CD4-positive, alpha-beta T cell (primary cell): ENCODE results near the gene TRIM69. TPM values are rescaled to one million over a fixed set of nuclear protein-coding genes. Genes with fewer than 3 reads are reported as not detected.

Source experiments
- ATAC-seq: fragments of 200-7000 bp; cut with Tn5 transposase; one replicate; pipeline ENCODE4 v1.10.0; 2022; ENCODE audit warnings: mild to moderate bottlenecking; ENCODE audit not compliant: poor library complexity
- CTCF ChIA-PET: fragments of 350-600 bp; sonication (Branson Sonifier 250); formaldehyde crosslinking; loops from one replicate; lab custom pipeline; 2021; ENCODE audit warnings: antibody characterized with exemption, inconsistent platforms; lab: Charles Lee
- POLR2A ChIA-PET: fragments of 350-600 bp; sonication (Branson Sonifier 250); formaldehyde crosslinking; loops from one replicate; lab custom pipeline; 2021; ENCODE audit warnings: antibody characterized with exemption, inconsistent platforms; lab: Charles Lee
- DNase-seq, 14 experiments: peaks; one replicate each; pipeline ENCODE4 v3.0.0-alpha.2; 2013 to 2020; ENCODE audit warnings: mixed read lengths in 2 of 14
- H3K27ac ChIP-seq, 2 donors: one replicate each; pipeline versions ENCODE4 v1.5.1 to v1.7.0; 2013; ENCODE audit warnings: low read length in 2 of 2, low read depth in 1 of 2, mild to moderate bottlenecking in 1 of 2
- H3K27me3 ChIP-seq, 2 experiments: 1 replicate in 1 of 2; 2 replicates in 1 of 2; pipeline versions ENCODE4 v1.6.1 to v1.7.0; 2013; ENCODE audit warnings: low read length in 2 of 2, control low read depth in 1 of 2, mild to moderate bottlenecking in 1 of 2, moderate library complexity in 1 of 2; ENCODE audit not compliant: insufficient read depth in 2 of 2, control insufficient read depth in 1 of 2
- H3K36me3 ChIP-seq: one replicate; pipeline ENCODE4 v1.6.1; 2013; ENCODE audit warnings: low read length, control low read depth; ENCODE audit not compliant: insufficient read depth
- H3K4me1 ChIP-seq: one replicate; pipeline ENCODE4 v1.6.1; 2013; ENCODE audit warnings: low read length, control low read depth; ENCODE audit not compliant: insufficient read depth
- H3K4me3 ChIP-seq: one replicate; pipeline ENCODE4 v1.5.1; 2013; ENCODE audit warnings: mild to moderate bottlenecking, low read length, moderate library complexity
- H3K9me3 ChIP-seq, 2 experiments: 1 replicate in 1 of 2; 2 replicates in 1 of 2; pipeline versions ENCODE4 v1.6.1 to v1.7.0; 2013; ENCODE audit warnings: low read length in 2 of 2, mild to moderate bottlenecking in 2 of 2, control low read depth in 1 of 2, moderate library complexity in 1 of 2; ENCODE audit not compliant: control insufficient read depth in 1 of 2, insufficient read depth in 1 of 2
- H3K27ac Mint-ChIP-seq: one replicate; pipeline ENCODE4 v1.8.0; 2020; ENCODE audit warnings: mixed read lengths
- H3K27me3 Mint-ChIP-seq: one replicate; pipeline ENCODE4 v1.8.0; 2021; ENCODE audit warnings: mixed read lengths
- H3K36me3 Mint-ChIP-seq: one replicate; pipeline ENCODE4 v1.8.0; 2021; ENCODE audit warnings: low read depth, mixed read lengths
- H3K4me1 Mint-ChIP-seq: one replicate; pipeline ENCODE4 v1.8.0; 2021; ENCODE audit warnings: low read depth, mixed read lengths
- H3K4me3 Mint-ChIP-seq: one replicate; pipeline ENCODE4 v1.8.0; 2020; ENCODE audit warnings: mild to moderate bottlenecking, mixed read lengths
- H3K9me3 Mint-ChIP-seq: one replicate; pipeline ENCODE4 v1.8.0; 2020; ENCODE audit warnings: mixed read lengths
- intact Hi-C, 2 experiments: fragments of 100-400 bp; cut with DNase I in 1 of 2; cut with micrococcal nuclease in 1 of 2; formaldehyde crosslinking; loops; one replicate each; pipeline versions ENCODE4 v1.15.1 to v1.9.0; 2023 to 2025; cut with DNase I, micrococcal nuclease
- total RNA-seq, 174 experiments: library from RNA in 2 of 174; stranded (reverse) in 2 of 174; gene quantifications; one replicate each; pipeline ENCODE4 v1.2.3 and lab custom pipeline; 2021 to 2026
- TF ChIP-seq, protein P1 (sequence below): fragments of 200-600 bp; IDR thresholded peaks from one replicate; pipeline ENCODE4 v1.8.0; 2022; ENCODE audit warnings: antibody characterized with exemption, mild to moderate bottlenecking

TRIM69 gene
- total RNA-seq, 2 experiments from 2014 or later = 6.2 to 9.8 TPM

DNA sequence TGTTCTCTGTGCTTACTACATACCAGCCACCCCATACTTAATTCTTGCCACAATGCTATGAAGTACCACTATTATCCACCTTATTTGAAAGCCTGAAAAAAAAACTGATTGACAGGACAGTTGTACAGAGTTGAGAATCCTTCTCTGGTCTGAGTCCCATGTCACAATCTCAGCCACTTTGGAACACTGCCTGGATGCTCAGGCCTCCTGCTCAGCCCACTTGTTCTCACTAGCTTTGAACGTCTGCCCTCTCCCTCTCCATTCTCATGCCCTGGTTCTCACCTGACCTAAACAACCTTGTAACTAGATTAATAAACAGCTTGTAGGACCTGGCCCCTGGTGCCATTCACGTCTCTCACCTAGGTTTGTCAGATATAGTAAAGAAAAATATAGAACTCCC, 53.9 kb downstream of the TRIM69 start:
- Mint-ChIP-seq H3K27ac (no peak overlapping the region), H3K36me3 (no peaks in the 10 kb centered on the region), H3K9me3 (no peaks in the 10 kb centered on the region), H3K27me3 (no peaks in the 10 kb centered on the region), H3K4me3 (no peak overlapping the region), H3K4me1 (no peaks in the 10 kb centered on the region)
- POLR2A ChIA-PET = interaction anchor here (1.6 kb wide), 1 partner anchor 127 kb away, joined by 5 read pairs; the partner anchor contains the start of gene SPG11
- ATAC-seq (no peak), DNase-seq (no peak)
- peaks cover 2% of the 10 kb centered on the region for H3K4me1 ChIP-seq
- no peaks in the 10 kb centered on the region for H3K36me3 ChIP-seq
- no peak overlapping the region for H3K4me3 ChIP-seq
- CTCF ChIA-PET = interaction anchor here (1.6 kb wide), 1 partner anchor 212 kb away, joined by 4 read pairs; no protein-coding TSS in a partner anchor
- intact Hi-C loops = no loop called here
- H3K9me3 ChIP-seq = no peaks in the 10 kb centered on the region
- H3K27ac ChIP-seq = no peak overlapping the region
- no peaks in the 10 kb centered on the region for H3K27me3 ChIP-seq
- TF ChIP-seq, protein P1, sequence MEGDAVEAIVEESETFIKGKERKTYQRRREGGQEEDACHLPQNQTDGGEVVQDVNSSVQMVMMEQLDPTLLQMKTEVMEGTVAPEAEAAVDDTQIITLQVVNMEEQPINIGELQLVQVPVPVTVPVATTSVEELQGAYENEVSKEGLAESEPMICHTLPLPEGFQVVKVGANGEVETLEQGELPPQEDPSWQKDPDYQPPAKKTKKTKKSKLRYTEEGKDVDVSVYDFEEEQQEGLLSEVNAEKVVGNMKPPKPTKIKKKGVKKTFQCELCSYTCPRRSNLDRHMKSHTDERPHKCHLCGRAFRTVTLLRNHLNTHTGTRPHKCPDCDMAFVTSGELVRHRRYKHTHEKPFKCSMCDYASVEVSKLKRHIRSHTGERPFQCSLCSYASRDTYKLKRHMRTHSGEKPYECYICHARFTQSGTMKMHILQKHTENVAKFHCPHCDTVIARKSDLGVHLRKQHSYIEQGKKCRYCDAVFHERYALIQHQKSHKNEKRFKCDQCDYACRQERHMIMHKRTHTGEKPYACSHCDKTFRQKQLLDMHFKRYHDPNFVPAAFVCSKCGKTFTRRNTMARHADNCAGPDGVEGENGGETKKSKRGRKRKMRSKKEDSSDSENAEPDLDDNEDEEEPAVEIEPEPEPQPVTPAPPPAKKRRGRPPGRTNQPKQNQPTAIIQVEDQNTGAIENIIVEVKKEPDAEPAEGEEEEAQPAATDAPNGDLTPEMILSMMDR = no peak

DNA sequence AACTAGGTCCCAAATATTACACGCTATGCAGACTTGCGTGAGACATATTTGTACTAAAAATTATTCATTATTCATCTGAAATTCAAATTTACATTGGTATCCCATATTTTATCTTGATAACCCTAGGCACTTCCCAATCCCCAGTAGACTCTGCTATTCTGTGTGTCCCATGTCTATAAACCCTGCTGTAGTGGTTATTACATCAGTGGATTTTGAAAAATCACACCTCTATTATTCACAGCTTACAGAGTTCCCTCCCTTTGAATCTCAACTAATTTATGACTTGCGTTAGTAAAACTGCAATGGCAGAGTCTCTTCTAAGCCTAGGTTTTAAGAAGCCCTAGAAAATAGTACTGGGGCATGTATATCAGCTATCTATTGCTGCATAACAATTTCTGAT, 54.3 kb downstream of the TRIM69 start:
- CTCF ChIA-PET = interaction anchor here (1.6 kb wide), 1 partner anchor 212 kb away, joined by 4 read pairs; no protein-coding TSS in a partner anchor
- no peak overlapping the region for H3K4me3 Mint-ChIP-seq
- POLR2A ChIA-PET = interaction anchor here (1.6 kb wide), 1 partner anchor 127 kb away, joined by 5 read pairs; the partner anchor contains the start of gene SPG11
- no peak overlapping the region for H3K27ac ChIP-seq
- intact Hi-C loops = no loop called here
- H3K4me1 Mint-ChIP-seq = no peaks in the 10 kb centered on the region
- H3K27me3 Mint-ChIP-seq = no peaks in the 10 kb centered on the region
- no peak overlapping the region for H3K4me3 ChIP-seq
- H3K36me3 ChIP-seq = no peaks in the 10 kb centered on the region
- no peaks in the 10 kb centered on the region for H3K36me3 Mint-ChIP-seq
- no peak overlapping the region for H3K27ac Mint-ChIP-seq
- no peaks in the 10 kb centered on the region for H3K9me3 ChIP-seq
- H3K4me1 ChIP-seq = peaks cover 2% of the 10 kb centered on the region
- DNase-seq = no peak
- ATAC-seq = no peak
- no peaks in the 10 kb centered on the region for H3K9me3 Mint-ChIP-seq
- TF ChIP-seq, protein P1 = no peak
- no peaks in the 10 kb centered on the region for H3K27me3 ChIP-seq

DNA sequence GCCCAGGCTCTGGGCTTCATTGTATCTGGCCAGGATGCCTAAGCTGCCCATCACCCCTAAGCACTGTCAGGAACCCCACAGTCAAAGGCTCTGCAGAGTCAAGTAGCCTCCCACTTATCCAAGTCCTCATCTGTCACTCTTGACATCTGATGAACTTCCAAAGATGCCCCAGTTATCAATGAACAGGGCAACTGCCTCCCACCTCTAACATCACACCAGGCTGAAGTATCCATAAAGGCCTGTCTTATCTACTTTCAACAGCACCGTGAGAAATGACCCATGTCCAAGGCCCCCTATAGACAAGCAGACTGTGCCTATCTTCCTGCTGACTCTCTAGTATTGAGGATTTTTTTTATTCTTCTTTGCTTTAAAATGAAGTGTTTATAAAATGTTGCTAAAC, 56.4 kb downstream of the TRIM69 start:
- DNase-seq (no peak), ATAC-seq (no peak)
- Mint-ChIP-seq H3K36me3 (no peaks in the 10 kb centered on the region), H3K4me1 (no peaks in the 10 kb centered on the region), H3K9me3 (no peaks in the 10 kb centered on the region), H3K27me3 (no peaks in the 10 kb centered on the region), H3K27ac (no peak overlapping the region), H3K4me3 (no peak overlapping the region)
- Histone ChIP-seq H3K27me3 (no peaks in the 10 kb centered on the region), H3K36me3 (no peaks in the 10 kb centered on the region), H3K9me3 (no peaks in the 10 kb centered on the region), H3K4me3 (no peak overlapping the region), H3K27ac (no peak overlapping the region), H3K4me1 (peaks cover 2% of the 10 kb centered on the region)
- POLR2A ChIA-PET = no interaction called here
- TF ChIP-seq, protein P1 = no peak
- intact Hi-C loops = no loop called here
- CTCF ChIA-PET = no interaction called here
